ENCODE measurements around the gene ZNF584. TPM values are rescaled to one million over a fixed set of nuclear protein-coding genes. Genes with fewer than 3 reads are reported as not detected.

The ZNF584 gene
- total and polyA plus RNA-seq, 2 donors (not counting 3 experiments of a cell fraction or from before 2014, with no cell fraction given) = 5.9 to 12.4 TPM

- no peak overlapping the region for H3K4me2 ChIP-seq (ENCODE audit: insufficient read depth, low read length)
- DNase-seq (ENCODE audit: low read depth, low spot score) (no peak), FAIRE-seq (no peak)
- H3K27ac ChIP-seq (ENCODE audit: insufficient read depth, low read depth, low read length) = no peak overlapping the region
- BruUV-seq (replicated peaks) = no TSS peak
- TF ChIP-seq FOS (IDR thresholded peaks at IDR 0.05; ENCODE audit: borderline replicate concordance, insufficient read depth, low read length) (no peak), EZH2 (IDR thresholded peaks at IDR 0.05; ENCODE audit: borderline replicate concordance, low read depth, low read length, severe bottlenecking) (no peak), POLR2AphosphoS5 (IDR thresholded peaks at IDR 0.05; ENCODE audit: insufficient read depth, low read depth, low read length) (no peak), JUN (IDR thresholded peaks at IDR 0.05; ENCODE audit: borderline replicate concordance, insufficient read depth, insufficient read length, low read depth) (no peak)
- dilution Hi-C loops (cut with MboI; ENCODE audit: extremely low pct_ligation_motif_present, low sequenced_read_pairs) = no loop called here
- H3K4me1 ChIP-seq (ENCODE audit: control insufficient read depth, extremely low read depth, insufficient read depth, low read length) = peaks cover 3% of the 10 kb centered on the region
- ChIA-PET POLR2A (no interaction called here), CTCF (interaction anchor here (1.1 kb wide), 1 partner anchor 9 kb away, joined by 4 read pairs; no protein-coding TSS in a partner anchor)
- intact Hi-C loops (cut with micrococcal nuclease) = no loop called here
- H3K9me3 ChIP-seq (replicated peaks; ENCODE audit: control insufficient read depth, insufficient read depth, low read length) = no peaks in the 10 kb centered on the region
- H3K9ac ChIP-seq (replicated peaks; ENCODE audit: extremely low read depth, insufficient read depth, low read length) = no peak overlapping the region
- no peaks in the 10 kb centered on the region for H3K79me2 ChIP-seq (ENCODE audit: control insufficient read depth, insufficient read depth, low read length)
- H2AFZ ChIP-seq (ENCODE audit: low read depth, low read length) = no peak overlapping the region
- H3K27me3 ChIP-seq (ENCODE audit: control insufficient read depth in 2 of 2, insufficient read depth in 2 of 2, low read length in 2 of 2) = peaks cover 13 to 21% of the 10 kb centered on the region in 2 experiments
- H3K4me3 ChIP-seq (replicated peaks in 1 of 3; ENCODE audit: insufficient read depth in 1 of 3, low read depth in 1 of 3, low read length in 3 of 3) = no peak overlapping the region
- H3K36me3 ChIP-seq (ENCODE audit: control insufficient read depth in 2 of 2, extremely low read depth in 1 of 2, insufficient read depth in 2 of 2, low read length in 2 of 2) = no peaks in the 10 kb centered on the region
- H4K20me1 ChIP-seq (replicated peaks; ENCODE audit: control insufficient read depth, extremely low read depth, insufficient read depth, low read length) = no peaks in the 10 kb centered on the region
- H3K9me1 ChIP-seq (replicated peaks; ENCODE audit: control insufficient read depth, extremely low read depth, insufficient read depth, low read length) = no peaks in the 10 kb centered on the region
These were observed 44.3 kb upstream of the ZNF584 start for GRCh38 chr19:58364146-58364545.

GRCh38 chr19:58366585-58367430, 41.6 kb upstream of the ZNF584 start:
- BruUV-seq (replicated peaks) = no TSS peak
- intact Hi-C loops (cut with micrococcal nuclease) = no loop called here
- Histone ChIP-seq H3K27me3 (ENCODE audit: control insufficient read depth in 2 of 2, insufficient read depth in 2 of 2, low read length in 2 of 2) (peaks cover 10 to 28% of the 10 kb centered on the region in 2 experiments), H3K9me1 (replicated peaks; ENCODE audit: control insufficient read depth, extremely low read depth, insufficient read depth, low read length) (no peaks in the 10 kb centered on the region), H3K9me3 (replicated peaks; ENCODE audit: control insufficient read depth, insufficient read depth, low read length) (no peaks in the 10 kb centered on the region), H3K27ac (ENCODE audit: insufficient read depth, low read depth, low read length) (no peak overlapping the region), H3K36me3 (ENCODE audit: control insufficient read depth in 2 of 2, extremely low read depth in 1 of 2, insufficient read depth in 2 of 2, low read length in 2 of 2) (no peaks in the 10 kb centered on the region), H3K4me3 (replicated peaks in 1 of 3; ENCODE audit: insufficient read depth in 1 of 3, low read depth in 1 of 3, low read length in 3 of 3) (no peak overlapping the region), H3K79me2 (ENCODE audit: control insufficient read depth, insufficient read depth, low read length) (no peaks in the 10 kb centered on the region), H3K9ac (replicated peaks; ENCODE audit: extremely low read depth, insufficient read depth, low read length) (no peak overlapping the region), H4K20me1 (replicated peaks; ENCODE audit: control insufficient read depth, extremely low read depth, insufficient read depth, low read length) (no peaks in the 10 kb centered on the region), H2AFZ (ENCODE audit: low read depth, low read length) (no peak overlapping the region), H3K4me1 (ENCODE audit: control insufficient read depth, extremely low read depth, insufficient read depth, low read length) (no peaks in the 10 kb centered on the region), H3K4me2 (ENCODE audit: insufficient read depth, low read length) (no peak overlapping the region)
- ChIA-PET POLR2A (no interaction called here), CTCF (no interaction called here)
- dilution Hi-C loops (cut with MboI; ENCODE audit: extremely low pct_ligation_motif_present, low sequenced_read_pairs) = no loop called here
- DNase-seq (ENCODE audit: low read depth, low spot score) = no peak
- TF ChIP-seq GATA2 (IDR thresholded peaks at IDR 0.05; ENCODE audit: insufficient read depth, insufficient read length, low read depth, low read length) (no peak), POLR2A (IDR thresholded peaks at IDR 0.05; ENCODE audit: low read depth, low read length) (no peak), MYC (IDR thresholded peaks at IDR 0.05; ENCODE audit: low read depth, low read length) (no peak), FOS (IDR thresholded peaks at IDR 0.05; ENCODE audit: borderline replicate concordance, insufficient read depth, low read length) (no peak), POLR2AphosphoS5 (IDR thresholded peaks at IDR 0.05; ENCODE audit: insufficient read depth, low read depth, low read length) (no peak), JUN (IDR thresholded peaks at IDR 0.05; ENCODE audit: borderline replicate concordance, insufficient read depth, insufficient read length, low read depth) (no peak), EZH2 (IDR thresholded peaks at IDR 0.05; ENCODE audit: borderline replicate concordance, low read depth, low read length, severe bottlenecking) (no peak), MAX (IDR thresholded peaks at IDR 0.05; ENCODE audit: insufficient read depth, insufficient read length) (no peak)
- TF ChIP-seq, protein P1, sequence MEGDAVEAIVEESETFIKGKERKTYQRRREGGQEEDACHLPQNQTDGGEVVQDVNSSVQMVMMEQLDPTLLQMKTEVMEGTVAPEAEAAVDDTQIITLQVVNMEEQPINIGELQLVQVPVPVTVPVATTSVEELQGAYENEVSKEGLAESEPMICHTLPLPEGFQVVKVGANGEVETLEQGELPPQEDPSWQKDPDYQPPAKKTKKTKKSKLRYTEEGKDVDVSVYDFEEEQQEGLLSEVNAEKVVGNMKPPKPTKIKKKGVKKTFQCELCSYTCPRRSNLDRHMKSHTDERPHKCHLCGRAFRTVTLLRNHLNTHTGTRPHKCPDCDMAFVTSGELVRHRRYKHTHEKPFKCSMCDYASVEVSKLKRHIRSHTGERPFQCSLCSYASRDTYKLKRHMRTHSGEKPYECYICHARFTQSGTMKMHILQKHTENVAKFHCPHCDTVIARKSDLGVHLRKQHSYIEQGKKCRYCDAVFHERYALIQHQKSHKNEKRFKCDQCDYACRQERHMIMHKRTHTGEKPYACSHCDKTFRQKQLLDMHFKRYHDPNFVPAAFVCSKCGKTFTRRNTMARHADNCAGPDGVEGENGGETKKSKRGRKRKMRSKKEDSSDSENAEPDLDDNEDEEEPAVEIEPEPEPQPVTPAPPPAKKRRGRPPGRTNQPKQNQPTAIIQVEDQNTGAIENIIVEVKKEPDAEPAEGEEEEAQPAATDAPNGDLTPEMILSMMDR (IDR thresholded peaks at IDR 0.05; ENCODE audit: extremely low read depth in 1 of 2, insufficient read depth in 1 of 2, low read depth in 1 of 2, low read length in 2 of 2) = no peak
- FAIRE-seq = no peak

Measured in endothelial cell of umbilical vein (primary cell).